ENCODE results near the gene PDE4D. TPM values are rescaled to one million over a fixed set of nuclear protein-coding genes. Genes with fewer than 3 reads are reported as not detected.
"Not testable (repeated sequence)": the region's sequence is repeated elsewhere in the genome, so short reads cannot be mapped to it uniquely, and the experiment has no call there.

PDE4D gene
- total RNA-seq, 1 experiment from 2014 or later: 34.2 TPM

DNA sequence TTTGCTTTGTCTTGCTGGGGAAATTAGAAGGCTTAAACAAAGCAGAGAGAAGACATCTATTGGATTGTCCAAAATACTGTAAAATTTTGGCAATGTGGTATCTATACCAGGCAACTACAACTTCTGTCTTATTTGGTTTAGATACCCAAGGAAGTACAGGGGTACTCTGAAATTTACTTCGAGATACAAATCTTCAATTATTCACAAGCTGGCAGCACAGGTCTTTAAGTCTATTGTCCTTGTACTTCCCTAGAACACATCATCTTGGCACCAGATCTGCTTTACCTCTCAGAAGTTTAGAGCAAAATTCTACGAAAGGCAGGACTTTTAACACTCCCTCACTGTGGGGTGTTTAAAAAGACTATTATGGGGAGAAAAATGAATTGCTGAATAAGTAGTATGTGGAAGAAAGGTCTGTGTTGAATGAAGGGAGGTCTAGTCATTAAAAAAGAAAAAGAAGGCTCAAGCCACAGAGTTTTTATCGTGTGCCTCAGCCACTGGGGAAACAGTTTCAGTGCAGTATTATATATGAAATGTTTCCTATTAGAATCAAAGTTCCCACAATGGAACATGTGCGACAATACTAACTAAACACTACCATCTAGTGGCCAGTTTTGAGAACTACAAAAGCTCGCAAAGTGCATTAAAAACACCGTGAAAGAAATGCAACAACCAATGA lies 93.7 kb downstream of the PDE4D start:
- DNase-seq (ENCODE audit: low spot score): peak; percentile 57

DNA sequence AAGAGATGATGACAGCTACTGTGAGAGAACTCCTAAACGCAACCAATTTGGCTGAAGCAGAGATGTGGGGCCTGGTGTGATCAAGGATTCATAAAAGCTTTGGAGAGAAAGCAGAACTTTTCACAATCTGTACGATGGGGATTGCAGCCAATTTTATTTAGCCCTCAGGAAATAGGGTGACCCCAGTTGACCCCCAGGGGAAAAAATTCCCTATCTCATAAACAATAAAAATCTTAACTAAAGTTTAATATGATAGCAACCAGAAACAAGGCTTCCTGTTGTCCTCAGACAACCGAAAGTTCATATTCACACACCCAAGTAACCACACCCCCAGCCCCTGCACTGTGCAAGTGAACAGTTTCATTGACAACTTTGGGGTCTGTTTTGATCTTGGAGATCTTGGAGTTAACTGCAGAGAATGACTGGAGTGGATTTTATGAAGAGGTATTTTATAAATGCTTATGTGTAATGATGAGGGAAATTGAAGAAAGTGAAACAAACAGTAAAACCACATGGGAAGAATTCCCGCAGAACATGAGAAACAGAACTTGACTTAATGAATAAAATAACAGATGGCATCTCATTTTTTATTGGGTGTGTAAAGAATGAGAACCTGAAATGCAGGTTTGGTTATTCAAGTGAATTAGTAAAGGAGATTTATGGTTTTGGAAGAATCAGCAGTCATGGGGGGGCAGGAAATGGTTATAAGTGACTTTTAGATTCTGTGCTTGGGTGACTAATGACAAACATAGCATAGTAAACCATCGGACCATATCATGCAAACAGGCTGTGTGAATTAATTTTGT lies 94.5 kb downstream of the PDE4D start:
- DNase-seq (ENCODE audit: low spot score): peak; percentile 61

DNA sequence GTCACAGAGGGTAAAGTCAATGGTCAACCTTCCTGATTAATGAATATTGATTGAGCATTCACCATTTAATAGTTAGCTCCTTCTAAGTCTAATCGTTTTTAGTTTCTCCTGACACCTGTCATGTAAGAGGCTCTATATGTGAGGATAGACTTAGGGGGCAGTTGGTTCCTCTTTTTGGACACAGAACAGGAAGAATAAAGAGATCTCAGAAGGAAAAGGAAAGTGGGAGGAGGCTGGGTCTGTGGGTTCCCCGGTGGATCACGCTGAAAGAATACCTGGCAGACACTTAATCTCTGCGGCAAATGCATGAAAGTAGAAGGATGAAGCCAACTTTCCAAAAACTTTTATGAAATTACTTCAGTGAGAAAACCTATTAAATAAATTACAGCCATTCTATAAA lies 98.4 kb downstream of the PDE4D start:
- DNase-seq (ENCODE audit: low spot score): no peak

DNA sequence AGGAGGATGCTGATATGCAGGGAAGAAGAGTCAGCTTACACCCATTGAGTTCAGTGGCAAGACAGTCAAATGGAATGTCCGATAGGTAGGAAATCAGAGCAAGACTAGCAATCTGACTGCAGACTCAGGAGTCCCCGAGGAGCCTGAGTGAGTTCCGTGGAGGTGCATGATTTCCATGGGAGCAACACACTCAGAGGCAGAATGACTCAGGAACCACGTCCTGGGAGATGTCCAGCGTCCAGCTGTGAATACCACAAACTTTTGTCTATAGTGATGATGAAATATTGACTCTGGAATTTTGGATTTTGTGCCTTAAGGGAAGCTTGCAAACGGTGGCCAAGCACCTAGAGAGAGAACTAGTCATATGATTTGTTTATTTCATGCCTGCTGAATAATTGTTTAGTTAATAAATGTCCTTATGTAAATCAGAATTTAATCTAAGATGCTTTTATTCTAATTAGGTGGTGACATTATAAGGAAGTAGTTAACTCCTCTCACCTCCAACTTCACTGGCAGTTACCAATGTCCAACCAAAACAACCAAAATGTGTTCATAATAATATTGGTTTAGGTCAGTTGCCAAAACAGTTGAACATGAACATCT lies 100.4 kb downstream of the PDE4D start:
- DNase-seq (ENCODE audit: low spot score): peak; percentile 83

DNA sequence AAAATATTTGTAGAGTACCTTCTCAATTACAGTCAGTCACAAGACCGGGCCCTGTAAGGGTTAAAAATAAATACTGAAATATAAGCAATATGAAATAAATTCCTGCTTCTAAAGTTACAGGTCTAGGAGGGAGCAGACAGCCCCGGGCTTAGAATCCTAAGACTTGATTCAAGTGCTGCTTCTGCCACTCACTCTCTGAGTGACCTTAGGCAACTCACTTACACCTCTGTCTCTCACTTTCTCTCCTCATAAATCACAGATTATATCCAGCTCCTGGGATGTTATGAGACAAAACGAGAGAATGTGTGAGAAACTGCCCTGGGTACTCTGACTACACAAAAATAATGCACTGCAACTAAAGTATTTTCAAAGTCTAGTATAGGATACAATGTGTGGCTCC lies 101.9 kb downstream of the PDE4D start:
- no peak for DNase-seq (ENCODE audit: low spot score)

DNA sequence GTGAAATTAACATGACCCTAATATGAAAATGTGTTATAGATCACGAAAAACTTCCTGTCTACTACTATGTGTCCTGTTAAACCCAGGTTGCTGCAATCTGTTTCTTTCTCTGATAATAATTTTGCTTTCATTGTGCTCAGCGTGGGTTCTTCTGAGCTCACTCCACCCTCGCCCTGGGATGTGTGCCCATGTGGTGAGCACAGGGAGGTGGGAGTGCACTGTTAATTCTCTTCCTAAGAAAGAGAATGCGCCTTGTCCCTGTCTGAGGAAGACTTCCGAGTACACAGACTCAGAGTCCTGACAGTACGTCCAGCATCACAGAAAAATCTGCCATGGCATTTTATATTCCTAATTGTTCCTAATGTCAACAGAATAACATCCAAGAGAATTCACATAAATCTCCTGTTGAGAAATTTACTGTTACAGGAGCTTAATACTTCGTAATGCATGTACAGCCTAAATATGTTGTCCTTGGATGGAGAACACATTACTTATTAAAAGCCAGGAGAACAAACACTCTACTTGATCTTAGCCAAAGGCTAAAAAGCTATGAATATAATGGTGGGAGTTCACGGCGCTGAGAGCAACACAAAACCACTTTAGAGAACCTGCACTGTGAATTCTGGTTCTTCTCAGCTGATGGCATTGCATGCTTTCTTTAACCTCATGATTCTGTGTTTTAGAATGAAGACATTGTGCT lies 102.6 kb downstream of the PDE4D start:
- DNase-seq (ENCODE audit: low spot score): no peak

DNA sequence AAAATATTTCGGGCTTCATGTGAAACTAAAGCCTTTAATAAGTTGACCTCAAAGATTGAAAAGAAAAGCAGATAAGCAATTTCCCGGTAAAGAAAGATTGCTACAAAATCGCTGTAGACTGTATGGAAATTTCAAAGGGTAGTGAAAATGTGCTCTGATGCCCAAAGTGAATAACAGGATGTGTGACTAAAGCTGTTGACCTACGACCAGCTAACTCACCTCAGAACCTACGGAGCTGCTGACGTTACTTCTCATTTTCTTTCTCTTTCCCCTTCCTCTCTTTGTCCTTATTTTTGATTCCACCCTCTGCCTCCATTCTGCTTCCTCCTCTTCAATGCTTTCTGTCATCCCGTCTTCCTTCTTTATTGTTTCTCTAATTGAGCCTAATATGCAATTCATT lies 103.2 kb downstream of the PDE4D start:
- DNase-seq (ENCODE audit: low spot score): no peak

DNA sequence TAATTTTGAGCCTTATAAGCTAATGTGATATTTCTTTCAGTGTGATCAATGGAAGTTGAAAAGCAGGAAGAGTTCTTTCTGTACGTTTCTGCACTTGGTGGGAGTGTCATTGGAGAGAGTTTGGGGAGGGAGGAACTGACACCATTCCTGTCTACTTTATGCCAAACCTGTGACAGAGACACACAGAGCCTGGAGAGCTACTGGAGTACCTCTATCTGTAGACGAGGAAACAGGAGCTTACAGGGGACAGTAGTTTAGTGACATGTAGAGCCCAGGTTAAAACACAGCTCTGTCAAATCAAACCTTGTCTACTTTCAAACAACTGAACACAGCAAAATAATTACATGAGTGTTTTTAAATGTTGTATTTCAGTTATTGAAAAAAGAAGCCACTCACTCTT lies 103.6 kb downstream of the PDE4D start:
- no peak for DNase-seq (ENCODE audit: low spot score)

DNA sequence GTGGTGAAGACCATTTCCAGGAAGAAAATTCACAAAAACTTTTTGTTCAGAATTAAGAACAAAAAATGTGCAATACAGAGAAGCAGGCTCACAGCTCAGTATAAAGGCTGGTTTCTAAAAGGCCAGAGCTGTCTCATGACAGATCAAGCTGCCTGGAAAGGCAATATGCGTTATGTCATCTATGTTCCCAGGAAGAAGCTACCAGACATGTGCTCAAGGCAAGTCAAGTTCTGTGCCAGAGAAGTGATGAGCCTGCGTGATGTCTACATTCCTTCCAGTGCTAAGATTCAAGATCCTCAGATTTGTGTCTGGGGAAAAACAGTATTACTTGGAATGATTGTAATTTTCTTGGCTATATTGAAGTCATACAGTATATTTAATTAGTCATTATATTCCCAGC lies 104.3 kb downstream of the PDE4D start:
- no peak for DNase-seq (ENCODE audit: low spot score)

DNA sequence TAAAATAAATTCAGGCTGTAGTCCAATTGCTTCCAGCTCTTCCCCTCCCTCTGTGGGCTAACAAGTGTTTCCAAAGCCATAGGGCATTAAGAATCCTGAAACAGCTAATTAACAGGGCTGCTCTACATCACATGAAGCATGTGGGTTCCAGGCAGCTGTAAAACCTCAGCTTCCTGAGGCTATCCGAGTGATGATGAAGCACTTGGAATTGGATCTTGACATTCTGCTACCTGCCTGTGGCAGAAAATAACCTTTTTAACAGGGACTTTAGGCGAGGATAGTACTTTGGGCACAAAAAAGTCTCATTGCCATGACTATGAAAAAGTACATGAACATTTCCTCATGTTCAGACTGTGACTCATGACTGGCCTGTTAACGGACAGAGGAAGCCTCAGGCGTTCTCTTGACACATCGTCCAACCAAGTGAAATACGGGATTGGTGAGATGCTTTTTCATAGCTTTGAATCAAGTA lies 107.2 kb downstream of the PDE4D start:
- DNase-seq (ENCODE audit: low spot score): peak; percentile 87

DNA sequence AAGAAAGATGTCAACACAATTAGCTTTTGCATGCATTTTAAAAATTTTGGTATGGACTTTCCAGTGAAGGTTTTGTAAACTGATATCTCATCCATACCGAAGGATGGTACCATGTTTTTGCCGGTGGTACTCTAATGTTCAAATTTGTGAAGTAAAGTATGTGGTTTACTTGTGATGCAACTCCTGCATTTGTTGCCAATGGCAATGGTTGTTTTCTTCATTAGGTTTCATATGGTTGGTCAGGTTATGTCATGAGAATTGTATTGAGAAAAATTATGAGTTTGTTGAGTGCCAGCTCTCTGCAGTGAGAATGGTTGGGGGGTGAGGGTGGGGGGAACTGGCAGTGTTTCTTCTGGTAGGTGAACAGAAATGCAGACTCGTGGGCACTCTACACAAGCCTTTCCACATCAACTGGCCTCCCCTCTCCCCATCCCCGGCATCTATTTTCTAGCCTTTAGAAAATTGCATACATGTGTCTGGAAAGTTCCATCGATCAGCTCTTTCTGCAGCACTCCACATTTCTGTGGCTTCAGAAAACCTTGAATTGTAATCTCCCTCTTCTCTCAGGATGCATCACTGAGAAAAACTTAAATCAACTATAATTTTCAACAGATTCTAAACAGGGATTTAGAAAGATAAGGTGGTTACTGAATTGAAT lies 107.7 kb downstream of the PDE4D start:
- DNase-seq (ENCODE audit: low spot score): no peak

DNA sequence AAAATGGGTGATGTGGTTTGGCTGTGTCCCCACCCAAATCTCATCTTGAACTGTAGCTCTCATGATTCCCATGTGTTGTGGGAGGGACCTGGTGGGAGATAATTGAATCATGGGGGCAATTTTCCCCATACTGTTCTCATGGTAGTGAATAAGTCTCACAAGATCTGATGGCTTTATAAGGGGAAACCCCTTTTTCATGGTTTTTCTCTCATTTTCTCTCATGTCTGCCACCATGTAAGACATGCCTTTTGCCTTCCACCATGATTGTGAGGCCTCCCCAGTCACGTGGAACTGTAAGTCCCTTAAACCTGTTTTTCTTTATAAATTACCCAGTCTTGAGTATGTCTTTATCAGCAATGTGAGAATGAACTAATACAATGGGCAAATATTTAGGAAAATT lies 108.8 kb downstream of the PDE4D start:
- DNase-seq (ENCODE audit: low spot score): not testable (repeated sequence)

DNA sequence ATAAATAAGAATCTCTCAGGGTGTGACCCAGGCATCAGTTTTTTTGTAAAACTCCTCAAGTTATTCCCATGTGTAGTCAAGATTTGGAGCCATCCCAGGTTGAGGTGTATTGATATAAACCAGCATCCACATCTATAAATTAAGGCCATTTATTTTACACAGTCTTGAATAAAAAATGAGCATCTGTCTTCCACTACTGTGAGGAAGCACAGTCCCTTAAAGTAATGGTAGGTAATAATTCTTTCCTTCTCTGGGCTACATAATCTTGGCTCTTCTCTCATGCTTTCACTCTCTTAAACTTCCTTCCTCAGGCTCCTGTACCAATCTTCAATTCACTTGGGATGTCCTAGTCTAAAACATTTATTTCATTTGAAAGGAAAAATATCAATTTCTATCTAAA lies 110.3 kb downstream of the PDE4D start:
- no peak for DNase-seq (ENCODE audit: low spot score)

DNA sequence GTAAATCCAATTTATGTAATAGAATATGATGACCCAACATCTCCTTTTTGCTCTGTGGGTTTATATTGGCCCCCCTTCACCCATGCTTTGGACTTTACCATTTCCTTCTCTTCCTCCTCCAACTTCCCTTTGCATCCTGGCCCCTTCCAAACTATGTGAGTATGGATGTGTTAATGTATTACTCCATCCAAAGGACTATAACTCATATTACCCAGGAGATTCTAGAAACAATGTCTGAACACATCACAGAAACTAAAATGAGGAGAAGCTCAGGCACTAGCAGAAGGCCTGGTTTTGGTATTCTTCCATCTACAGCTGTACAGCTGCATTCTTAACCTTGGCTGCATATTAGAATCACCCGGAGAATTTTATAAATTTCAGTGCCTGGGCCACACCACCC lies 110.7 kb downstream of the PDE4D start:
- DNase-seq (ENCODE audit: low spot score): no peak

DNA sequence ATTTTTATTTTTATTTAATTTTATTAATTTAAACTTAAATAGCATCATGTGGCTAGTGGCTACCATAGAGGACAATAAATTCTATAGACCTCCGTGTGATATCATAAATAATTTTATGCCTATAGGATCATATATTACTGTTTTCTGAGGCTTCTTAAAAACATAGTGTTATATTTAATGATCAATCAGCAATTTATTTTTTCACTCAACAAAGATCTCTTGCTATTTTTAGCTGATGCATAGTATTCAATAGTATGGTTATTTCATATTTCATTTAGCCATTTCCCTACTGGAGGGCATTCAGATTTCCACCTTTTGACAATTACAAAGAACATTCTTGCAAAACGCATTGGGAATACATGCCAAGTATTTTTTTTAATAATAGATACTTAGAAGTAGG lies 114.1 kb downstream of the PDE4D start:
- no peak for DNase-seq (ENCODE audit: low spot score)

DNA sequence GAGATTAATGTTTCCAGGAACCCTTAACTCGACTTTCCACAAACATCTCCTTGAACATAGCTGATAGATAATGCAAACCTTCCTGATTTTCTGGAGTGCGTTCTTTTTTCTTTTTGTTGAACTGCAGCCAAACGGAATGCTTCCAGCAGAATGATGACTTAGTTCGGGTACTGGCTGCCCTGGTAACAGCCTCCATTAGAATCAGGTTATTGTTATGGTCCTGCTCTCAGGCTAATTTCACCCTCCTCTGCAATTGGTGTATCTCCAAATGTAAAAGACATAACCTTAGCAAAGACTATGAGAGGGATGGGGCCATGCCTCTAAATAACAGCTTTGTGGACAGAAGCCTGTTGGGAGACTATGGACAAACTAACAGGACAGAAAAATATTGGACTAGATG lies 116.5 kb downstream of the PDE4D start:
- DNase-seq (ENCODE audit: low spot score): no peak

DNA sequence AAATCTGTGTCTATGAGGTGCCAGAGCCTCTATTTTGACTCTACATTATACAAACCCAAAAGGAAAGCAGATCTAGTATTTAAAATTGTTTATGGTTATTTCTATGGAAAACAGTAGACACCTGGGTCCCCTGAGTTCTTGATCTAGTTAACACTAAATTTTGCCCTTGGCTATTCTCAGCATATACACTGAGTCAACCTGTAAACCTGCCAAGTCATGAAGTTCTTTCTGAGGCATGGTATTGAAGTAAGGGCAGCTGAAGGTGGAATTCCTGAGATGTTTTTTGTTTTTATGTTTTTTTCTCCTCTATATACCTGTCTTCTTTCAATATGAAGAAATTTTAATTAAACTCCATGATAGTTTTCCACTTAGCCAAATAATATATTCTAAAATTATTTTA lies 120.2 kb downstream of the PDE4D start:
- DNase-seq (ENCODE audit: low spot score): no peak

DNA sequence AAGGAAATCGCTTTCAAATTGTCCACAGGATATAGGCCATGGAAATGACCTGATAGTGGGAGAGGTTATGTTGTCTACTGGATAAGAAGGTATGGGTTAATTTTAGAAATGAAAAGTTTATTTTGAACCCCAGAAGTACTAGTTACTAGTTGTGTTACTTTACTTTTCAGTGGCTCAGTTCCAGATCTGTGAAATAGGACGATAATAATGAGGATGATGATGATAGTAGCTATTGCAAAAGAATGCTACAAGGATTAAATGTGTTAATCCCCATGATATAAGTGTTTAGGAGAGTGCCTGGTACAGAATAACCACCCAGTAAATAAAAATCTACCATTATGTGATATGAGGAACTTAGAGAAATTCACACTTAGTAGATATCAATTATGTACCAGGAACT lies 120.8 kb downstream of the PDE4D start:
- DNase-seq (ENCODE audit: low spot score): no peak

DNA sequence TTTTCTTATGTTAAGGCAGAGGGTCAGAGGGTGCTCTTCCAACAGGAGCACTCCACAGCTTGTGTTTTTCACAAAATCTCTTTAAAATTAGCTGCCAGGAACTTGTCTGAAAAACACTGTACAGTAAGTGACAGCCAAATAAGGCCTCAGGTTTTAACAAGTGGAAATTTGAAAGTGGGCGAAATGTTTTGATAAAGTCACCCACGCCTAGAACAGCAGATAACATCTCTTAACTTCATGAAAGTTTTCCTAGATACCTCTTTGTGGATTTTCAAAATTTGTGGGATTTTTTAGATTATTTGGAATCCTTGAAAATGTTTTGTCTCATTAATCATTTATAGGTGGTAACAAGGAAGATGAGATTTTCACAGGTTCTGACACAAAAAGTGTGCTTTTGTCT lies 121.3 kb downstream of the PDE4D start:
- no peak for DNase-seq (ENCODE audit: low spot score)

DNA sequence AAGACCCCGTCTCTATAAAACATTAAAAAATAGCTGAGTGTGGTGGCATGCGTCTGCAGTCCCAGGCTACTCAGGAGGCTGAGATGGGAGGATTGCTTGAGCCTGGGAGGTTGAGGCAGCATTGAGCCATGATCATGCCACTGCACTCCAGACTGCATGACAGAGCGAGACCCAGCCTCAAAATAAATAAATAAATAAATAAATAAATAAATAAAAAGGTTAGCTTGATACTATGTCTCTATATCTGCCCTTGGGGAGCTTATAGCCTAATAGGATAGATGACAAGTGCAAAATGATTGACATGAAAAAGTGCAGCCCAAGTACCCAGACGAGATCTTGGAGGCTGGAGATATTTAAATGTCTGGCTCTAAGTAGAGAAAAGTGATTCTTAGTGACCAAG lies 122.6 kb downstream of the PDE4D start:
- no peak for DNase-seq (ENCODE audit: low spot score)

DNA sequence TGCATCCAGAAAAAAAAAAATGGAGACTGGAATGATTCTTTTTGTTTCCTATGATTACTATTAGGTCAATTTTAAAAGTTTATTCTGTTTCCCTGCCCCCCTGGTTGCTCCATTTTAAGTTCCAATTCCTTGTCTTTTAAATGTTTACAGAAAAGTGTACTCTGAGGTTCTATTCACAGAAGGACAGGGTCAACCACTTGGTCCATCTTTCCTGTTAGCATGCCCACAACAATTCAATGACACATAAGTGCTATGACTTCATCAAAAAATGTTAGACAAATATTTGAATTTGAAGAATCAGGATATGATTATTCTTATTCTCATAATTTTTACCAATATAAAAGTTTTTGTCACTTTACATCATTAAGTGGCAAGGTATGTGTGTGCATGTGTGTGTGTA lies 123.7 kb downstream of the PDE4D start:
- no peak for DNase-seq (ENCODE audit: low spot score)

DNA sequence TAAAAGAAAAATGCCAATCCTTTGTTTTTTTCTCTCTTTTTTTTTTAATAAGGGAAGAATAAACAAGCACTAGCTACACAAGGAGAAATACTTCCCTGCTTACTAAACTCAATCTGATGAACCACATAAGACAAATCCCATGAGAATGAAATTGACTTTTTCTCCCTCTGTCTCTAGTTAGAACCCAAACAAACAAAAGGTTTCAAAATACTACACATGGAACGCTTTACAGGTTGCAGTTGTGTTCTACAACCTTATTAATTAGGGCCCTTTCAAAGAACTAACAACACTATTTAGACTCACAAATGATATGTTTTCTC lies 124.5 kb downstream of the PDE4D start:
- DNase-seq (ENCODE audit: low spot score): no peak
